NCI-H345 treated with DMSO at 0.1 percent for 48 hours (cell line): ENCODE results near the gene GINS1.
A peak's percentile ranks its signal among the peaks of the same experiment; 100 is the strongest.

Experiments
- DNase-seq: peaks from one replicate; lab custom pipeline; 2025; ENCODE audit not compliant: unreplicated experiment; lab: John Stamatoyannopoulos, UW

GINS1 gene

DNA sequence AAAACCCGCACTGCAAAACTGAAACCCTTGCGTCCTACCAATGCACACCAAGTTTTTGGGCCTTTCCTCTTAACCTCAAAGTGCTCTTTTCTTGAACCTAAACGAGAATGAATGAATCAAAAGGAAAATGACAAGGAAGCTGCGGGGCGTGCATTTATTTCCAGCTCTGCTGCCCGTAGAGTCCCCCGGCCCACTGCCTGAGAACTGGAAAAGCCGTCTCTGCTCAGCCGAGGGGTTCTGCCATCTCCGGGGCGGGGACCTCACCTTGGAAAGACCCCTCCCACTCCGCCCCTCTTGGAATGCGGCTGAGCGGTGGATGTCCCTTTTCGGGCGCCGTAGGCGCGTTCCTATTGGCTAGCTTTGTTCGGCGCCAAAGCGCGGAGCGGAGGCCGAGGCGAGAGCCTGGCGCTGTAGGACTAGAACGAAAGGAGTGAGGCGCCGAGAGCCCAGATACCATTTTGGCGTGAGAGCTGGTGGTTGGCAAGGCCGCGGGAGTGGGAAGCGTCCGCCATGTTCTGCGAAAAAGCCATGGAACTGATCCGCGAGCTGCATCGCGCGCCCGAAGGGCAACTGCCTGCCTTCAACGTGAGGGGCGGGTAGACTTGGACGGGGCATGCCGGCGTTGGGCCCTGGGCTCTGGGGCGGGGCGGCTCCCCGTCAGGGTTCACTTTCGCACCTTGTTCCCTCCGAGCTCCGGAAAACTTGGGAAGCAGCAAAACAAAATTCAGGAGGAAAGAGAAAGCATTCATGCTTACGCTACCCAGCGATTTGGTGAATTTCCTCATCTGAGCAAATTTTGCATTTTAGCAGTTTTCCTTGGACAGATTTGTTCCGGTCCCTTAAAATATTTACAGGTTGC, at the start of gene GINS1:
GINS1 (plus strand) TSS at position 363 of the 859 bp plus-strand sequence; CDS start at position 511, 148 bp downstream.
- DNase-seq: peak; percentile 94

DNA sequence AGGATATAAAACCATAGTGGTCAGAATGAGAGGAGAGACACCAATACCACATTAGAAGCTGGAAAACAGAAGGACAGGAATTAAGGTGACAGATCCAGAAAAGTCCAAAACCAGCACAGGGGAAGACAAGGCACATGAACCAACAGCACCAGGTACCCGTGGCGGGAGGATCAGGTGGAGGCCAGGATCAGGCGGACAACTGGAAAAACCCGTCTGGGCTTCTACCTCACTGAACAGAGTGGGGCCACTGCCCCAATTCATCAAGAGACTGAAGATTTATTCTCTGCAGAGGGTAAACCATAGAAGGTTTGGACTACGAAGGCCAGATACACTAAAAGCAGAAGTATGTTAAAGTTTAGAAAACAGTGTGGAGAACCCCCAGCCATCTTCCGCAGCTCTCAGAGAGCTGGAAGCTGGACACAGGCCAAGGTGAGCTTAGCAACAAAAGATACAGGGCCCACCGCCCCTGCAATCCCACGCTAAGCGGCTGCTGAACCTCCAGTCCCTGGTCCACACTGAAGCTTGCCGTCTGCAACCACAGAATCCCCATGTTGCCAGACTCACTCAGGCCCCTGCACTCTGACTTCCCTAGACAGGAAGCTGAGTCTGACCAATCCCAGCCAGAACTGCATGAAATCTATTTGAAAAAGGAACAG, 46.7 kb upstream of the GINS1 start:
- no peak for DNase-seq

GRCh38 chr20:25361287-25361683, 46.2 kb upstream of the GINS1 start:
- no peak for DNase-seq

GRCh38 chr20:25364180-25364788, 43.2 kb upstream of the GINS1 start:
- DNase-seq: no peak

DNA sequence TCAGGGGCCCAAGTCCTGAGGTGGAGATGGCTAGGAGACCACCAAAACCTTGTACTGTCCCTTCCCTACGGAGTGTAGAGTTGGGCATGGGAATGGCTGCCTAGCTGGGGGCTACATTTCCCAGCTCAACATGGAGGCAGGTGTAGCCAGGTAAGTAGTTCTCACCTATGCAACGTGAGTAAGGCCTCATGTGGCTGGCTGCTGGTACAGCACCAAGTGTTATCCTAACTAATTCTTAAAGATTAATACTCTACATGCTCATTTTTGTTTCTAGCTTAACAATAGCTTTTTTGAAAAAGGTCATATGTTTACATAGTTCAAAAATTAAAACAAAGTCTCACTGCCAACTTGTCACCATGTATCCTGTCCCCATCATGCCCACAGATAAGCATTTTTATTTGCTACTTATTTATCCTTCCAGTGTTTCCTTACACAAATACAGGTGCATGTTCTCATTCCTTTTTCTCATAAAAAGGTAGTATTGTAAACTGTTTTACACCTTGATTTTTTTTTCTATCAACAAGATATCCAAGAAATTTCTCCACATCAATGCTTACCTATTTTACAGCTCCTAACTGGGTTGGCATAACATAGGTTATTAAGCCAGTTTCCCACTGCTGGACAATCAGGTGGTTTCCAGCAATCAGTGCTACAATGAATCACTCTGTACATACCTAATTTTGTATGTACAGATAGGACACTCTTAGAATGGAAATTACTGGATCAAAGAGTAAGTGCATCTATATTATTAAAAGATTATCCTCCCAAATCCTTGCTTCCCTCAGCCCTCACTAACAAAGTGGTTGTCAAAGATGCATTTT, 42.4 kb upstream of the GINS1 start:
- no peak for DNase-seq

DNA sequence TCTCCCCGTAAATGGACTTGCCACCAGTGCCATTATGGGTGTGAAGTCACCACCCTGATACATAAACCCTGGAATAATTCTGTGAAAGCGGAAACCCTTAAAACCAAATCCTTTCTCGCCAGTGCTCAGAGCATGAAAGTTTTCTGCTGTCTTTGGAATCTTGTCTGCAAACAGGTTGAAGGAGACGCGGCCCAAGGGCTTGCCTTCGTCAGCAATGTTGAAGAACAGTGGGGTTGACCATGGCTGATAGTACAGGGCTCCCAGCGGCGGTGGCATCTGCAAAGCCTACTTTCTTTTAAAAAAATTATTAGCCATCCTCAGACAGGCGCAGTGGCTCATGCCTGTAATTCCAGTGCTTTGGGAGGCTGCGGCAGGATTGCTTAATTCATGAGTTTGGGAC, 38.9 kb upstream of the GINS1 start:
- DNase-seq: no peak

DNA sequence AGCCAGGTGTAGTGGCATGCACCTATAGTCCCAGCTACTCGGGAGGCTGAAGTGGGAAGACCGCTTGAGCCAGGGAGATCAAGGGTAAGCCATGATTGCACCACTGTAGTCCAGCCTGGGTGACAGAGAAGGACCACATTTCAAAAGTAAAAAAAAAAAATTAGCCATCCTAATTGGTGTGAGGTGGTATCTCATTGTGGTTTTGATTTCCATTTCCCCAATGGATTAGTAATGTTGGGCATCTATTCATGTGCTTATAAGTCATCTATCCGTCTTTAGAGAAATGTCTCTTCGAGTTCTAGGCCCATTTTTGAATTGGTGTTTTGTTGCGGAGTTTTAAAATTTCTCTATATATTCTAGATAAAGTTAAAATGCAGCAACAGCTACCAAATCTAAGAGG, 38.5 kb upstream of the GINS1 start:
- DNase-seq: no peak

DNA sequence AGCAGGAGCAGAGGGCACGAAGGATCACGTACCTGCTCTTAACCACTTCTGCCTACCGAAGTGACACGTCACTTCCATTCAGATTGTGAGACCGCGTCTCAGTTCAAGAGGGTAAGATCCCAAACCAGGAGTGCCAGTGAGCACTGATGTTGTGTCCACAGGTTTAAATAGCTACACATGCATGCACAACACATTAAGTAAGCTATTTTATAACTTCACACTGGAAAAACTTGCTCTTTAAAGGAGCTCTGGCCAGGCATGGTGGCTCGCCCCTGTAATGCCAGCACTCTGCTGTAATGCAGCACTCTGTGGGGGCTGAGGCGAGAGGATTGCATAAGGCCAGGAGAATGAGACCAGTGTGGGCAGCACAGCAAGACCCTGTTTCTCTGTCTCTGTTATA, 37.9 kb upstream of the GINS1 start:
- no peak for DNase-seq

DNA sequence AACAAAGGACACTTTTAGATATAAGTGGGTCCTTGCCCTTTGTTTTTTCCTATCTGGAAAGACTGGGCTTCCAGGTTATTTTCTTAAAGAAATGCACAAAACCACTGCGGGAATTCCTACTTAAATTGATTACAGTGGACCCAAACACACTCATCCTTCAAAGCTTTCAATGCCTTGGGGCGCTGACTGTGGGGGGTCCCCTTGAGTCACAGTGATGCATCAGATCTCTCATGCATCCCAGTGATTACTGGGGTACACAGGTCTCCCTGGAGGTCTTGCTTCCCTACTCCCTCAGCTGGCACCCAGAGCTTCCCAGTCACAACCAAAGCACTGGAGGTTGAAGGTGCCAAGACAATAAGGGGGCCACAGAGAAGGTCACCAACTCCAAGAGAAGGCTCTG, 37.5 kb upstream of the GINS1 start:
- DNase-seq: no peak

GRCh38 chr20:25372584-25373336, 34.7 kb upstream of the GINS1 start:
- no peak for DNase-seq

DNA sequence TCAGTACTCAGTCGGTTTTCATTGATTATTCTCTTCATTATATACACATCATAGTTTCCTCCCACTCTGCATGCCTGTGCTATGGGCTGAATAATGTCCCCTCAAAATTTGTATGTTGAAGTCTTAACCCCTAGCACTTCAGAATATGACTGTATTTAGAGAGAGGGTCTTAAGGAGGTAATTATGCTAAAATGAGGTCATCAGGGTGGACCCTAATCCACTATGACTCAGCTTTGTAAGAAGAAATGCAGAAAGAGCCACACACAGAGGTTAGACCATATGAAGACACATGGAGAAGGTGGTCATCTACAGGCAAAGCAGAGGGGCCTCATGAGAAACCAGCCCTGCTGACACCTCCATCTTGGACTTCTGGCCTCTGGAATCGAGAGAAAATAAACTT, 32.6 kb upstream of the GINS1 start:
- DNase-seq: no peak

GRCh38 chr20:25376236-25376635, 31.2 kb upstream of the GINS1 start:
- DNase-seq: no peak

DNA sequence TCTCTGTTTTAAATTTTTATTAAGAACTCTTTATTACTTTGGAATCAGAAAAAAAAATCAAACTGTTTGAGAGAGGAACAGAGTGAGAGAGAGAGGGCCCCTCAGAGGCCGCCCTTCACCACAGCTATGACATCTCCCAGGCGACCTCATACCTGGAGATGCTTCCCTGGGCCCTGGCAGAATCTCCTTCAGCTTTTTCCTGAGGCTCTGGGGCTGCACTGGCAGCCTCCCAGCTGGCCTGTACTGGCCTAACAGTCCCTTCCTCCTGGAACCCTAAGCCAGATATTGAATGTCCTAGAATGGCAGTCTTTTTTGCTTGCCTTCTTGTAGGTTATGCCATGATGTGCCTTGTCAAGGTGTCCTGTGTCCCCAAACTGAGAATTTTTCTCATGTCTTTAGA, 30.6 kb upstream of the GINS1 start:
- DNase-seq: no peak

DNA sequence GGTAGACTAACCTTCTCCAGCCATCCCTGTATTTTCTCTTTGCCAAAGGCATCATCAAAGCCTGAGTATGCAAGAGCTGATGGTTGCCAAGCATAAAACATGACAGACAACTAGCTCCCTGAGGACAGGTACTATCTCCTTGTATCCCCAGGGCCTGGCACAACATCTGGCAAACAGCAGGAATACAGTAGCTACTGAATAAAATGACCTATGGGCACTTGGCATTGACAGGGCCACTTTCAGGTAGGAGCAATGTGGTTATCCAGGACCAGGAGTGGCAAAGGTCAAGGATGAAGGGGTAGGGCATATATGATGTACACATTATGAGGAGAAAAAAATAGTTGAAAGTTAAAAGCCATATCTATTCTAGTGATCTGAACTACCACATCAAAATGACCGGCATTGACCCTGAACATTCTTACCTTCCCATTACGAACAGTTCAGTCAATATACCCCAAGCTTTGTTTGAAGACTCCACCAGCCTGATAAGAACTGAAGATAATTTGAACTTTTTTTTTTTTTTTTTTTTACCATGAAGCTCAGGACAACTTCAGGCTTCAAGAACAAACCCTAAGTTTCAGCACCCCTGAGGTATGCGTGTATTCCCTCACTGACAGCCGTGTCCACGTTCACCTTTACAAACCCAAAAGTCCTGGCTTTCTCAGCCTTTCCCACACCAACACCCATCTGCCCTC, 29.1 kb upstream of the GINS1 start:
- DNase-seq: no peak

- no peak for DNase-seq
These were observed 28.4 kb upstream of the GINS1 start for GRCh38 chr20:25378884-25379733.

DNA sequence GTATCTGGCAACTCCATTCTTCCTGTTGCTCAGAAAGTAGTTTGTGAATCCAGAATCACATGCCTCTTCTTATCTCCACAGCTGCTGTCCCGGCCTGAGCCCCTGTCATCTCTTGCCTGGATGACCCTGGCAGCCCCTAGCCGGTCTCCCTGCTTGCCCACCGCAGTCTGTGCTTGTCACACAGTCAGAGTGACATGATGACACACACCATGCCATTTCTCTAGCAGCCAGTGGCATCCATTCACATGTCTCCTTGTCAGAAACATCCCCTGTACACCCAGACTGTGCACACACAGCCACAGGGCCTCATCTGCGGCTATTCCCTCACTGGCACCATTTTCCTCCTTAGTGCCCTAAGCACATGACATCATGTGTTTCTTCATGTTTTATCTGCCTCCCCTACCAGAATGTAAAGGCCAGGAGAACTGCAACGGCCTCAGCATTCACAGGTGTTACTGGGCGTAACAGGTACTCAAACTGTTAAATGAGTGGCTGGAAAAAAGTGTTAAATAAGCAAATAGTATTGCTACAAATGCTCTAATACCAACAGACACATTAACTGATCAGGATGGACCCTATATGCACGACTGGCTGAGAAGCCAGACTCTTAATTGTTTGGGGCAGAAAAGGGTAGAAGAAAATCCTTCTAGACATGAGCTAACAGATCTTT, 26.4 kb upstream of the GINS1 start:
- no peak for DNase-seq

GRCh38 chr20:25382704-25383370, 24.6 kb upstream of the GINS1 start:
- no peak for DNase-seq

DNA sequence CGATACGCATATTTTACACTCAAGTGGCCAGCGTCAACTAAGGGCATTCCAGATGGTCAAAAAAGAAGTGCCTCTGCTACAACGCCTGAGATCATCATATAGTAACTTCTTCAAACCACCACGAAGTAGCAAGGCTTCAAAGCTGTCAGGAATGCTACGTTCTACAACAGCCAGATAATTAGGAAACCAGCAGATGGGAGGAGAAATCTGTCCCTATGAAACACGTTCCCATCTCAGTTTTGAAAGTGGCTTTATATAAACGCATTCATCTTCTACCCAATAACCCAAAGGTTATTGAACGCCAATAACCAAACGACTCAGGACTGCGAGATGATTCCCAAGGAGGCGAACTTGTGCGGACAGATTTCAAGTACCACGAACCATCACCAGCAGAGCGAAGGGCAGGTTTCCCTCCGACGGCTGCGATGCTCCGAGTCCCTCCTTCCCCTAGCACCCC, 18.0 kb upstream of the GINS1 start:
- no peak for DNase-seq
